ENCODE data around the gene BTC. TPM values are rescaled to one million over a fixed set of nuclear protein-coding genes. Genes with fewer than 3 reads are reported as not detected.
"Not testable (repeated sequence)": the region's sequence is repeated elsewhere in the genome, so short reads cannot be mapped to it uniquely, and the experiment has no call there.

BTC gene
- polyA plus RNA-seq, 4 donors = 1.3 to 6.4 (median 3.1) TPM

GRCh38 chr4:74715706-74716435 lies 78.5 kb downstream of the BTC start:
- Histone ChIP-seq H3K4me1 (ENCODE audit: control insufficient read depth in 3 of 3, insufficient read depth in 2 of 3, low read depth in 1 of 3, low read length in 2 of 3) (peaks cover 0 to 5% (median 0%) of the 10 kb centered on the region in 3 donors), H3K27me3 (ENCODE audit: control insufficient read depth in 3 of 3, insufficient read depth in 3 of 3, low read length in 3 of 3) (no peaks in the 10 kb centered on the region), H3K36me3 (ENCODE audit: control insufficient read depth in 3 of 3, insufficient read depth in 2 of 3, low read depth in 1 of 3, low read length in 3 of 3) (no peaks in the 10 kb centered on the region), H3K4me3 (ENCODE audit: low read depth in 1 of 3, low read length in 3 of 3) (no peak overlapping the region), H3K9me3 (ENCODE audit: control insufficient read depth in 2 of 2, insufficient read depth in 1 of 2, low read depth in 1 of 2, low read length in 1 of 2) (peaks cover 0 to 7% of the 10 kb centered on the region in 2 donors), H3K27ac (ENCODE audit: low read depth in 1 of 3, low read length in 2 of 3) (peak overlapping the region in 2 of 3 donors; percentile 35 to 80)
- FAIRE-seq (no peak), DNase-seq (peak; percentile 75 to 77)
- 10 to 36% (median 19%) methylated on average over 5 of the region's 5 CpGs for WGBS, 3 donors

GRCh38 chr4:74714611-74715130 lies 79.7 kb downstream of the BTC start:
- Histone ChIP-seq H3K36me3 (ENCODE audit: control insufficient read depth in 3 of 3, insufficient read depth in 2 of 3, low read depth in 1 of 3, low read length in 3 of 3) (no peaks in the 10 kb centered on the region), H3K27me3 (ENCODE audit: control insufficient read depth in 3 of 3, insufficient read depth in 3 of 3, low read length in 3 of 3) (no peaks in the 10 kb centered on the region), H3K4me1 (ENCODE audit: control insufficient read depth in 3 of 3, insufficient read depth in 2 of 3, low read depth in 1 of 3, low read length in 2 of 3) (peaks cover 0 to 5% (median 0%) of the 10 kb centered on the region in 3 donors), H3K4me3 (ENCODE audit: low read depth in 1 of 3, low read length in 3 of 3) (no peak overlapping the region), H3K27ac (ENCODE audit: low read depth in 1 of 3, low read length in 2 of 3) (peak overlapping the region in 1 of 3 donors; percentile 80), H3K9me3 (ENCODE audit: control insufficient read depth in 2 of 2, insufficient read depth in 1 of 2, low read depth in 1 of 2, low read length in 1 of 2) (peaks cover 0 to 7% of the 10 kb centered on the region in 2 donors)
- no peak for DNase-seq
- FAIRE-seq = no peak
- WGBS, 3 donors = 55 to 70% (median 62%) methylated on average over 1 of the region's 1 CpG

GRCh38 chr4:74708135-74708534 lies 86.2 kb downstream of the BTC start:
- H3K36me3 ChIP-seq (ENCODE audit: control insufficient read depth in 3 of 3, insufficient read depth in 2 of 3, low read depth in 1 of 3, low read length in 3 of 3); H3K4me3 ChIP-seq (ENCODE audit: low read depth in 1 of 3, low read length in 3 of 3); FAIRE-seq; DNase-seq; H3K27ac ChIP-seq (ENCODE audit: low read depth in 1 of 3, low read length in 2 of 3); H3K4me1 ChIP-seq (ENCODE audit: control insufficient read depth in 3 of 3, insufficient read depth in 2 of 3, low read depth in 1 of 3, low read length in 2 of 3); H3K9me3 ChIP-seq (ENCODE audit: control insufficient read depth in 2 of 2, insufficient read depth in 1 of 2, low read depth in 1 of 2, low read length in 1 of 2); H3K27me3 ChIP-seq (ENCODE audit: control insufficient read depth in 3 of 3, insufficient read depth in 3 of 3, low read length in 3 of 3): not testable (repeated sequence)
- 60 to 82% (median 69%) methylated on average over 3 of the region's 3 CpGs for WGBS, 3 donors

Other genes with a start within 250 kb of the BTC start
- gene PARM1, start 138.6 kb upstream of the BTC start, polyA plus RNA-seq = 10 to 100 TPM in 2 of 4 donors, 1 to 10 TPM in 1, under 1 TPM in 1; under 0.01 to 80.9 (median 7.4) TPM